IMR-90 (cell line): ENCODE results near the gene NUAK1. TPM values are rescaled to one million over a fixed set of nuclear protein-coding genes. Genes with fewer than 3 reads are reported as not detected.
A peak's percentile ranks its signal among the peaks of the same experiment; 100 is the strongest.

Experiments used
- ATAC-seq: fragments of 200-7000 bp; cut with Tn5 transposase; 2 replicates; pipeline ENCODE4 v1.9.1; 2020; ENCODE audit warnings: low read depth, mild to moderate bottlenecking, moderate library complexity
- BruUV-seq: library from RNA; stranded (reverse); fragments of 400-500 nt; replicated peaks from 2 replicates; lab custom pipeline; 2021; lab: Mats Ljungman, UMichigan
- CTCF ChIA-PET: fragments of 300-600 bp; formaldehyde crosslinking; extraction: SDS; loops from one replicate; lab custom pipeline; 2021; ENCODE audit warnings: antibody characterized with exemption; lab: Yijun Ruan, JAX
- POLR2A ChIA-PET: fragments of 300-600 bp; sonication (Branson Sonifier 250); formaldehyde crosslinking; loops from one replicate; lab custom pipeline; 2022; ENCODE audit warnings: antibody characterized with exemption; ENCODE audit not compliant: unreplicated experiment; lab: Charles Lee
- DNase-seq: peaks from one replicate; pipeline ENCODE4 v3.0.0; 2013
- H2AFZ ChIP-seq: replicated peaks from 2 replicates; pipeline ENCODE3; 2013; ENCODE audit warnings: low read length, mild to moderate bottlenecking; ENCODE audit not compliant: poor library complexity
- H2AK5ac ChIP-seq: 2 replicates; pipeline ENCODE4 v1.6.1; 2013; ENCODE audit warnings: low read depth, low read length, inconsistent platforms
- H2AK9ac ChIP-seq: replicated peaks from 2 replicates; pipeline ENCODE3; 2013; ENCODE audit warnings: mild to moderate bottlenecking, low read depth, low read length, moderate library complexity; ENCODE audit not compliant: poor library complexity
- H2BK120ac ChIP-seq: 2 replicates; pipeline ENCODE4 v1.6.1; 2013; ENCODE audit warnings: low read depth, low read length, inconsistent platforms
- H2BK15ac ChIP-seq: 3 replicates; pipeline ENCODE4 v1.6.1; 2013; ENCODE audit warnings: low read depth, low read length, inconsistent platforms
- H2BK20ac ChIP-seq: 2 replicates; pipeline ENCODE4 v1.6.1; 2013; ENCODE audit warnings: low read depth, mild to moderate bottlenecking, inconsistent platforms, low read length, moderate library complexity
- H2BK5ac ChIP-seq: 2 replicates; pipeline ENCODE4 v1.6.1; 2013; ENCODE audit warnings: mild to moderate bottlenecking, low read depth, low read length, inconsistent platforms; ENCODE audit not compliant: poor library complexity, severe bottlenecking
- H3K14ac ChIP-seq: replicated peaks from 2 replicates; pipeline ENCODE4 v1.6.1; 2013; ENCODE audit warnings: low read depth, low read length, inconsistent platforms
- H3K18ac ChIP-seq: 2 replicates; pipeline ENCODE4 v1.6.1; 2013; ENCODE audit warnings: low read depth, low read length, control low read depth
- H3K23ac ChIP-seq: 2 replicates; pipeline ENCODE4 v1.6.1; 2013; ENCODE audit warnings: low read depth, low read length, inconsistent platforms
- H3K27ac ChIP-seq: 2 replicates; pipeline ENCODE4 v1.5.1; 2013; ENCODE audit warnings: mild to moderate bottlenecking, control low read depth, low read length; ENCODE audit not compliant: insufficient read depth
- H3K27me3 ChIP-seq: 2 replicates; pipeline ENCODE4 v1.6.1; 2013; ENCODE audit warnings: low read length; ENCODE audit not compliant: control insufficient read depth, insufficient read depth
- H3K36me3 ChIP-seq: 2 replicates; pipeline ENCODE4 v1.6.1; 2013; ENCODE audit warnings: low read length, mixed read lengths; ENCODE audit not compliant: control insufficient read depth, insufficient read depth
- H3K4ac ChIP-seq: 2 replicates; pipeline ENCODE4 v1.6.1; 2013; ENCODE audit warnings: low read depth, low read length, inconsistent platforms
- H3K4me1 ChIP-seq: 2 replicates; pipeline ENCODE4 v1.6.1; 2013; ENCODE audit warnings: low read length, mixed read lengths; ENCODE audit not compliant: control insufficient read depth, insufficient read depth
- H3K4me2 ChIP-seq: 2 replicates; pipeline ENCODE4 v1.6.1; 2013; ENCODE audit warnings: low read depth, mild to moderate bottlenecking, control low read depth, low read length, moderate library complexity
- H3K4me3 ChIP-seq: 2 replicates; pipeline ENCODE4 v1.5.1; 2013; ENCODE audit warnings: low read depth, mild to moderate bottlenecking, control low read depth, low read length, moderate library complexity; ENCODE audit not compliant: insufficient read depth
- H3K56ac ChIP-seq: 2 replicates; pipeline ENCODE4 v1.6.1; 2013; ENCODE audit warnings: low read length, inconsistent platforms; ENCODE audit not compliant: insufficient read depth; ENCODE audit errors: extremely low read depth
- H3K79me1 ChIP-seq, 2 experiments: 2 replicates each; pipeline ENCODE4 v1.6.1; 2013; ENCODE audit warnings: low read length in 2 of 2, inconsistent platforms in 1 of 2, low read depth in 1 of 2
- H3K9ac ChIP-seq: 2 replicates; pipeline ENCODE4 v1.6.1; 2013; ENCODE audit warnings: low read depth, low read length, control low read depth
- H3K9me1 ChIP-seq: 2 replicates; pipeline ENCODE4 v1.6.1; 2013; ENCODE audit warnings: low read length, inconsistent platforms; ENCODE audit not compliant: insufficient read depth
- H3K9me3 ChIP-seq: 2 replicates; pipeline ENCODE4 v1.6.1; 2013; ENCODE audit warnings: low read length; ENCODE audit not compliant: control insufficient read depth, insufficient read depth
- H4K20me1 ChIP-seq: 2 replicates; pipeline ENCODE4 v1.6.1; 2013; ENCODE audit warnings: low read length, inconsistent platforms; ENCODE audit not compliant: insufficient read depth
- H4K5ac ChIP-seq: 2 replicates; pipeline ENCODE4 v1.6.1; 2013; ENCODE audit warnings: mild to moderate bottlenecking, low read depth, low read length, control low read depth
- H4K8ac ChIP-seq, 2 experiments: 2 replicates each; pipeline ENCODE4 v1.6.1; 2013; ENCODE audit warnings: low read depth in 2 of 2, low read length in 2 of 2, control low read depth in 1 of 2, inconsistent platforms in 1 of 2
- H4K91ac ChIP-seq: 2 replicates; pipeline ENCODE4 v1.6.1; 2013; ENCODE audit warnings: low read depth, low read length, inconsistent platforms; ENCODE audit not compliant: insufficient read depth
- BHLHE40 ChIP-seq: fragments of 150-350 bp; IDR thresholded peaks from 2 replicates; pipeline ENCODE4 v1.6.1; 2016; ENCODE audit warnings: mild to moderate bottlenecking, low read depth, low read length
- CTCF ChIP-seq: conservative IDR thresholded peaks from 2 replicates; pipeline ENCODE4 v1.5.1; 2012; ENCODE audit warnings: mild to moderate bottlenecking, low read depth, low read length, improper control_type of control experiment
- FOS ChIP-seq: fragments of 150-350 bp; IDR thresholded peaks from 2 replicates; pipeline ENCODE4 v1.6.1; 2016; ENCODE audit warnings: low read depth, low read length
- MAFK ChIP-seq: IDR thresholded peaks from 2 replicates; pipeline ENCODE4 v1.6.1; 2012; ENCODE audit warnings: low read depth, low read length, improper control_type of control experiment
- NFE2L2 ChIP-seq: fragments of 150-350 bp; IDR thresholded peaks from 2 replicates; pipeline ENCODE4 v1.6.1; 2016; ENCODE audit warnings: low read depth, mild to moderate bottlenecking, low read length
- POLR2A ChIP-seq: IDR thresholded peaks from 2 replicates; pipeline ENCODE4 v1.6.1; 2012; ENCODE audit warnings: mild to moderate bottlenecking, low read depth, low read length
- RAD21 ChIP-seq: IDR thresholded peaks from 2 replicates; pipeline ENCODE4 v1.6.1; 2012; ENCODE audit warnings: low read length, improper control_type of control experiment
- RCOR1 ChIP-seq: IDR thresholded peaks from 2 replicates; pipeline ENCODE4 v1.6.1; 2012; ENCODE audit warnings: mild to moderate bottlenecking, low read length, improper control_type of control experiment; ENCODE audit not compliant: insufficient replicate concordance
- SMC3 ChIP-seq: fragments of 150-350 bp; IDR thresholded peaks from 2 replicates; pipeline ENCODE4 v1.6.1; 2016; ENCODE audit warnings: low read depth, mild to moderate bottlenecking, antibody characterized with exemption, low read length, moderate library complexity
- WGBS, 2 experiments: methylation state at CpG; one replicate each; pipeline versions ENCODE4 v1.1.5 to v1.1.7; 2013; ENCODE audit warnings: missing lambda C conversion rate in 2 of 2; ENCODE audit not compliant: insufficient read length in 1 of 2; ENCODE audit errors: extremely low coverage in 2 of 2; 5-methylcytosine and 5-hydroxymethylcytosine counted together
- dilution Hi-C: fragments of 300-500 bp; cut with HindIII; formaldehyde crosslinking; loops from one replicate; pipeline ENCODE4 v1.14.3; 2018; ENCODE audit warnings: low sequenced_read_pairs; ENCODE audit not compliant: unreplicated experiment
- in situ Hi-C: fragments of 300-500 bp; cut with MboI; formaldehyde crosslinking; loops from 3 replicates; pipeline ENCODE4 v1.14.3; 2019; ENCODE audit warnings: low sequenced_read_pairs, inconsistent platforms, mixed read lengths
- intact Hi-C: fragments of 100-400 bp; cut with micrococcal nuclease; formaldehyde crosslinking; loops from 2 replicates; pipeline ENCODE4 v1.10.0; 2022
- polyA plus RNA-seq, 3 experiments: library from polyadenylated mRNA; depleted of rRNA; stranded (reverse); fragments of >200 nt; gene quantifications; 2 replicates each; pipeline ENCODE4 v1.2.3, GENCODE V29; 2012; ENCODE audit warnings: low replicate concordance in 1 of 3
- total RNA-seq: library from RNA; depleted of rRNA; stranded (reverse); fragments of >200 nt; gene quantifications from 2 replicates; pipeline ENCODE4 v1.2.3, GENCODE V29; 2012

Gene NUAK1
- total and polyA plus RNA-seq, 2 of the 4 experiments (the other 2 are of a cell fraction) = 4.8 to 8.8 TPM

- TF ChIP-seq CTCF (peak; percentile 91), RAD21 (peak; percentile 96), FOS (no peak), BHLHE40 (no peak), SMC3 (peak; percentile 94), POLR2A (0 out of 2 replicates have a peak, but pooled peaks have one; percentile 22), MAFK (no peak), NFE2L2 (no peak), RCOR1 (no peak)
- H3K9me3 ChIP-seq = no peaks in the 10 kb centered on the region
- 0 out of 2 replicates have a peak overlapping the region, but pooled peaks have one; percentile 38 for H2AK5ac ChIP-seq
- peak overlapping the region; percentile 54 for H3K18ac ChIP-seq
- peaks cover 33 to 76% of the 10 kb centered on the region in 2 experiments for H3K79me1 ChIP-seq
- dilution Hi-C loops (no loop called here), in situ Hi-C loops (no loop called here), intact Hi-C loops (loop anchor here (1.0 to 2.0 kb wide), 8 partner anchors 51 to 716 kb away; no protein-coding TSS in a partner anchor)
- H2BK5ac ChIP-seq = no peak overlapping the region
- 0 out of 2 replicates have a peak overlapping the region, but pooled peaks have one; percentile 47 for H4K91ac ChIP-seq
- peak overlapping the region; percentile 72 for H3K23ac ChIP-seq
- H3K27ac ChIP-seq = peak overlapping the region; percentile 2; the same call in 1 of the 2 replicates
- peaks cover 29% of the 10 kb centered on the region for H3K4me1 ChIP-seq
- peak overlapping the region in 1 of 2 experiments; percentile 64; a peak in 1 of 4 replicates for H4K8ac ChIP-seq
- H3K14ac ChIP-seq = peak overlapping the region; percentile 54; the same call in 1 of the 2 replicates
- H3K4me2 ChIP-seq = peak overlapping the region; percentile 82
- no TSS peak for BruUV-seq
- POLR2A ChIA-PET = interaction anchor here (2.1 kb wide), 1 partner anchor 715 kb away, joined by 7 read pairs; no protein-coding TSS in a partner anchor
- H2BK120ac ChIP-seq = peak overlapping the region; percentile 79
- peaks cover 25% of the 10 kb centered on the region for H3K9me1 ChIP-seq
- CTCF ChIA-PET = interaction anchor here (0.6 to 4.5 kb wide), 20 partner anchors 9 to 743 kb away, joined by 3 to 26 read pairs (median 4); no protein-coding TSS in a partner anchor
- H3K27me3 ChIP-seq = no peaks in the 10 kb centered on the region
- H3K36me3 ChIP-seq = no peaks in the 10 kb centered on the region
- H3K56ac ChIP-seq = peak overlapping the region; percentile 36; the same call in 1 of the 2 replicates
- peak overlapping the region; percentile 77; the same call in 2 of the 3 replicates for H2BK15ac ChIP-seq
- 2% methylated on average over 5 of the region's 13 CpGs; no CpG with 5 or more reads in 1 of the 2 experiments for WGBS, 2 experiments
- H4K20me1 ChIP-seq = peaks cover 31% of the 10 kb centered on the region; the same call in 1 of the 2 replicates
- H2BK20ac ChIP-seq = peak overlapping the region; percentile 44; the same call in 1 of the 2 replicates
- H4K5ac ChIP-seq = peak overlapping the region; percentile 6
- H3K4ac ChIP-seq = peak overlapping the region; percentile 78
- H3K9ac ChIP-seq = peak overlapping the region; percentile 26
- peak overlapping the region; percentile 15 for H3K4me3 ChIP-seq
- H2AFZ ChIP-seq = no peak overlapping the region
- ATAC-seq = peak; percentile 4; the same call in 1 of the 2 replicates
- peak; percentile 83 for DNase-seq
- no peak overlapping the region for H2AK9ac ChIP-seq
Observed at GRCh38 chr12:106136263-106136662, 2.5 kb downstream of the NUAK1 start.
